CD4-positive, alpha-beta T cell (primary cell): Measurements from ENCODE around the gene GLUL. TPM values are rescaled to one million over a fixed set of nuclear protein-coding genes. Genes with fewer than 3 reads are reported as not detected.

Source experiments
- ATAC-seq: fragments of 200-7000 bp; cut with Tn5 transposase; one replicate; pipeline ENCODE4 v1.10.0; 2022; ENCODE audit warnings: mild to moderate bottlenecking; ENCODE audit not compliant: poor library complexity
- CTCF ChIA-PET: fragments of 350-600 bp; sonication (Branson Sonifier 250); formaldehyde crosslinking; loops from one replicate; lab custom pipeline; 2021; ENCODE audit warnings: antibody characterized with exemption, inconsistent platforms; lab: Charles Lee
- POLR2A ChIA-PET: fragments of 350-600 bp; sonication (Branson Sonifier 250); formaldehyde crosslinking; loops from one replicate; lab custom pipeline; 2021; ENCODE audit warnings: antibody characterized with exemption, inconsistent platforms; lab: Charles Lee
- DNase-seq, 14 experiments: peaks; one replicate each; pipeline ENCODE4 v3.0.0-alpha.2; 2013 to 2020; ENCODE audit warnings: mixed read lengths in 2 of 14
- H3K27ac ChIP-seq, 2 donors: one replicate each; pipeline versions ENCODE4 v1.5.1 to v1.7.0; 2013; ENCODE audit warnings: low read length in 2 of 2, low read depth in 1 of 2, mild to moderate bottlenecking in 1 of 2
- H3K27me3 ChIP-seq, 2 experiments: 1 replicate in 1 of 2; 2 replicates in 1 of 2; pipeline versions ENCODE4 v1.6.1 to v1.7.0; 2013; ENCODE audit warnings: low read length in 2 of 2, control low read depth in 1 of 2, mild to moderate bottlenecking in 1 of 2, moderate library complexity in 1 of 2; ENCODE audit not compliant: insufficient read depth in 2 of 2, control insufficient read depth in 1 of 2
- H3K36me3 ChIP-seq: one replicate; pipeline ENCODE4 v1.6.1; 2013; ENCODE audit warnings: low read length, control low read depth; ENCODE audit not compliant: insufficient read depth
- H3K4me1 ChIP-seq: one replicate; pipeline ENCODE4 v1.6.1; 2013; ENCODE audit warnings: low read length, control low read depth; ENCODE audit not compliant: insufficient read depth
- H3K4me3 ChIP-seq: one replicate; pipeline ENCODE4 v1.5.1; 2013; ENCODE audit warnings: mild to moderate bottlenecking, low read length, moderate library complexity
- H3K9me3 ChIP-seq, 2 experiments: 1 replicate in 1 of 2; 2 replicates in 1 of 2; pipeline versions ENCODE4 v1.6.1 to v1.7.0; 2013; ENCODE audit warnings: low read length in 2 of 2, mild to moderate bottlenecking in 2 of 2, control low read depth in 1 of 2, moderate library complexity in 1 of 2; ENCODE audit not compliant: control insufficient read depth in 1 of 2, insufficient read depth in 1 of 2
- H3K27ac Mint-ChIP-seq: one replicate; pipeline ENCODE4 v1.8.0; 2020; ENCODE audit warnings: mixed read lengths
- H3K27me3 Mint-ChIP-seq: one replicate; pipeline ENCODE4 v1.8.0; 2021; ENCODE audit warnings: mixed read lengths
- H3K36me3 Mint-ChIP-seq: one replicate; pipeline ENCODE4 v1.8.0; 2021; ENCODE audit warnings: low read depth, mixed read lengths
- H3K4me1 Mint-ChIP-seq: one replicate; pipeline ENCODE4 v1.8.0; 2021; ENCODE audit warnings: low read depth, mixed read lengths
- H3K4me3 Mint-ChIP-seq: one replicate; pipeline ENCODE4 v1.8.0; 2020; ENCODE audit warnings: mild to moderate bottlenecking, mixed read lengths
- H3K9me3 Mint-ChIP-seq: one replicate; pipeline ENCODE4 v1.8.0; 2020; ENCODE audit warnings: mixed read lengths
- intact Hi-C, 2 experiments: fragments of 100-400 bp; cut with DNase I in 1 of 2; cut with micrococcal nuclease in 1 of 2; formaldehyde crosslinking; loops; one replicate each; pipeline versions ENCODE4 v1.15.1 to v1.9.0; 2023 to 2025; cut with DNase I, micrococcal nuclease
- polyA plus RNA-seq, 2 donors: library from polyadenylated mRNA; unstranded; fragments of 120-200 nt; gene quantifications; one replicate each; pipeline ENCODE4 v1.2.1, GENCODE V29; 2013
- total RNA-seq, 174 experiments: library from RNA in 2 of 174; stranded (reverse) in 2 of 174; gene quantifications; one replicate each; pipeline ENCODE4 v1.2.3 and lab custom pipeline; 2021 to 2026
- TF ChIP-seq, protein P1 (sequence below): fragments of 200-600 bp; IDR thresholded peaks from one replicate; pipeline ENCODE4 v1.8.0; 2022; ENCODE audit warnings: antibody characterized with exemption, mild to moderate bottlenecking

The GLUL gene
- total RNA-seq: 10 to 100 TPM; 60.4 to 64.0 TPM
- 67.6 TPM for polyA plus RNA-seq (2013, experiment 1 of 2)
- polyA plus RNA-seq (2013, experiment 2 of 2): 89.8 TPM
- 30.0 to 259 (median 78.9) reads per million in 172 experiments for total RNA-seq (lab: John Stamatoyannopoulos, UW)

- Histone ChIP-seq H3K4me3 (peak within 1 kb of the TSS; percentile 79), H3K9me3 (no peaks in the 10 kb centered on the region), H3K36me3 (peaks cover 15% of the 10 kb centered on the region), H3K27me3 (no peaks in the 10 kb centered on the region), H3K4me1 (peaks cover 27% of the 10 kb centered on the region), H3K27ac (peak within 1 kb of the TSS in 1 of 2 donors; percentile 17)
- Mint-ChIP-seq H3K27me3 (peaks cover 9% of the 10 kb centered on the region), H3K36me3 (peaks cover 32% of the 10 kb centered on the region), H3K27ac (peak within 1 kb of the TSS; percentile 83), H3K4me1 (peaks cover 34% of the 10 kb centered on the region), H3K9me3 (no peaks in the 10 kb centered on the region), H3K4me3 (peak within 1 kb of the TSS; percentile 94)
- ATAC-seq (peak; percentile 65), DNase-seq (peak; percentile 33 to 85 (median 60))
- POLR2A ChIA-PET: interaction anchor here (0.7 to 1.7 kb wide), 4 partner anchors 10 to 304 kb away, joined by 3 to 10 read pairs (median 3); no protein-coding TSS in a partner anchor
- CTCF ChIA-PET: interaction anchor here (0.9 to 1.0 kb wide), 2 partner anchors 248 to 306 kb away, joined by 4 read pairs; no protein-coding TSS in a partner anchor
- intact Hi-C loops: loop anchor here (5.0 to 10.0 kb wide), 3 partner anchors 364 to 1197 kb away; partner anchors contain the start of gene NPL (in 1 of the 2)
- TF ChIP-seq, protein P1, sequence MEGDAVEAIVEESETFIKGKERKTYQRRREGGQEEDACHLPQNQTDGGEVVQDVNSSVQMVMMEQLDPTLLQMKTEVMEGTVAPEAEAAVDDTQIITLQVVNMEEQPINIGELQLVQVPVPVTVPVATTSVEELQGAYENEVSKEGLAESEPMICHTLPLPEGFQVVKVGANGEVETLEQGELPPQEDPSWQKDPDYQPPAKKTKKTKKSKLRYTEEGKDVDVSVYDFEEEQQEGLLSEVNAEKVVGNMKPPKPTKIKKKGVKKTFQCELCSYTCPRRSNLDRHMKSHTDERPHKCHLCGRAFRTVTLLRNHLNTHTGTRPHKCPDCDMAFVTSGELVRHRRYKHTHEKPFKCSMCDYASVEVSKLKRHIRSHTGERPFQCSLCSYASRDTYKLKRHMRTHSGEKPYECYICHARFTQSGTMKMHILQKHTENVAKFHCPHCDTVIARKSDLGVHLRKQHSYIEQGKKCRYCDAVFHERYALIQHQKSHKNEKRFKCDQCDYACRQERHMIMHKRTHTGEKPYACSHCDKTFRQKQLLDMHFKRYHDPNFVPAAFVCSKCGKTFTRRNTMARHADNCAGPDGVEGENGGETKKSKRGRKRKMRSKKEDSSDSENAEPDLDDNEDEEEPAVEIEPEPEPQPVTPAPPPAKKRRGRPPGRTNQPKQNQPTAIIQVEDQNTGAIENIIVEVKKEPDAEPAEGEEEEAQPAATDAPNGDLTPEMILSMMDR: no peak
Observed at GRCh38 chr1:182391362-182392049, at the start of gene GLUL. Gene GLUL, minus strand, starts transcription at chr1:182391790. Its CDS starts 3,053 bp downstream, at chr1:182388737.

DNA sequence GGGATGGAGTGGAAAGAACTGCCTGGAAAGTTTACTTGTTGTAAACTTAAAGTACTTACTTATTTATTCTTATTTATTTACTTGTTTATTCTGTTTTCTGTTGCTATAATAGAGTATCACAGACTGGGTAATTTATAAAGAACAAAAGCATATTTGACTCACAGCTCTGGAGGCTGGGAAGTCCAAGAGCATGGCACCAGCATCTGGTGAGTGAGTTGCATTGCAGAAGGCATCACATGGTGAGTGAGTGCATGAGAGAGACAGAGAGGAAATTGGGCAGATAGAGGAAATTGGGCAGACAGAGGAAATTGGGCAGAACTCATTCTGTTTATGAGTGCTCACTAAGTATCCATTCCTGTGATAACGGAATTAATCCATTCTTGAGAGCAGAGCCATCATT, 46.7 kb upstream of the GLUL start:
- H3K9me3 ChIP-seq: peaks cover 0 to 12% of the 10 kb centered on the region in 2 experiments
- peaks cover 0 to 5% of the 10 kb centered on the region in 2 experiments for H3K27me3 ChIP-seq
- H3K4me1 Mint-ChIP-seq: no peaks in the 10 kb centered on the region
- H3K9me3 Mint-ChIP-seq: peaks cover 3% of the 10 kb centered on the region
- peaks cover 5% of the 10 kb centered on the region for H3K27me3 Mint-ChIP-seq
- H3K36me3 ChIP-seq: no peaks in the 10 kb centered on the region
- intact Hi-C loops: no loop called here
- H3K27ac ChIP-seq: no peak overlapping the region
- TF ChIP-seq, protein P1: no peak
- H3K4me3 ChIP-seq: no peak overlapping the region
- no peaks in the 10 kb centered on the region for H3K36me3 Mint-ChIP-seq
- H3K4me1 ChIP-seq: no peaks in the 10 kb centered on the region
- no peak overlapping the region for H3K27ac Mint-ChIP-seq
- ChIA-PET CTCF (no interaction called here), POLR2A (no interaction called here)
- no peak overlapping the region for H3K4me3 Mint-ChIP-seq
- ATAC-seq (no peak), DNase-seq (no peak)

- Mint-ChIP-seq H3K4me3 (no peak overlapping the region), H3K9me3 (peaks cover 3% of the 10 kb centered on the region), H3K36me3 (no peaks in the 10 kb centered on the region), H3K27ac (no peak overlapping the region), H3K27me3 (peaks cover 5% of the 10 kb centered on the region), H3K4me1 (peaks cover 17% of the 10 kb centered on the region)
- ATAC-seq (no peak), DNase-seq (no peak)
- no peaks in the 10 kb centered on the region for H3K36me3 ChIP-seq
- H3K9me3 ChIP-seq: no peaks in the 10 kb centered on the region
- CTCF ChIA-PET: no interaction called here
- H3K4me3 ChIP-seq: no peak overlapping the region
- TF ChIP-seq, protein P1: no peak
- POLR2A ChIA-PET: no interaction called here
- H3K4me1 ChIP-seq: peaks cover 10% of the 10 kb centered on the region
- intact Hi-C loops: no loop called here
- H3K27ac ChIP-seq: no peak overlapping the region
- peaks cover 0 to 5% of the 10 kb centered on the region in 2 experiments for H3K27me3 ChIP-seq
Observed at GRCh38 chr1:182433580-182433979, 42.0 kb upstream of the GLUL start.
